ENCODE results near the gene KTN1. TPM values are rescaled to one million over a fixed set of nuclear protein-coding genes. Genes with fewer than 3 reads are reported as not detected.

KTN1 gene
- total RNA-seq, 2 experiments from 2014 or later: 59.9 to 68.4 TPM

DNA sequence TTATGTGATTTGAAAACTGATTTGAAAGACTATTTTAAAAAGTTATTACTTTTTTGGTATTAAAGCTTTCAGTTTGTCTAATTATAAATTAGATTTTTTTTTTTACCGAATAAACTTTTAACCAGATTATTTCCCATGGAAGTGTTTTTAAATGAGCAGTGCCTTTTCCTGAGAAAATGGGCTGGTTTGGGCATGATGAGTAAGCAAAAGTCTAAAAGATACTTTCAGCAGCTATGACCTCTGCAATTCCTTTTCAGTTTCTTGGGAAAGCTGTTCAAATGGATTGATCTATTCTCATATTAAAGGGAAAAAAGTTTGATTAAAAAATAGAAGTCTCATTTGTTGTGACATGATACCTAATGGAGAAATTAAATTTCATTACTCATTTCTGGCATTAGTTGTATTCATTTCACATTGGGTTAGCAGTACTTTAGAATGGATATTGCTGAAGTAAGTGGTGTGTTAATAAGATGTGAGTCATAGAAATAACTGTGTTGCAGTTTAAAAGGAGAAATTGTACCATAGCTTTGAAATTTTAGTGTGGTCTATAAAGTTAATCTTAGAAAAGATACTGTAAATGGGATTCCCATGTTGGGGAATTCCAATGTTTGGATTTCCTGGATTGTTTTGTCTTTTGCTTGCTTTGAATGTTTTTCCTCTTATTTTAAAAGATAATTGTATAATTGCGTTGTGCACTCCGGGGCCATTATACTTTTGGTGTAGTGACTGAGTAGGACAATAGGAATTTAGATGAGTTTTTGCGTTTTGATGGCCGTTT, 21.0 kb downstream of the KTN1 start:
- TF ChIP-seq, protein P1, sequence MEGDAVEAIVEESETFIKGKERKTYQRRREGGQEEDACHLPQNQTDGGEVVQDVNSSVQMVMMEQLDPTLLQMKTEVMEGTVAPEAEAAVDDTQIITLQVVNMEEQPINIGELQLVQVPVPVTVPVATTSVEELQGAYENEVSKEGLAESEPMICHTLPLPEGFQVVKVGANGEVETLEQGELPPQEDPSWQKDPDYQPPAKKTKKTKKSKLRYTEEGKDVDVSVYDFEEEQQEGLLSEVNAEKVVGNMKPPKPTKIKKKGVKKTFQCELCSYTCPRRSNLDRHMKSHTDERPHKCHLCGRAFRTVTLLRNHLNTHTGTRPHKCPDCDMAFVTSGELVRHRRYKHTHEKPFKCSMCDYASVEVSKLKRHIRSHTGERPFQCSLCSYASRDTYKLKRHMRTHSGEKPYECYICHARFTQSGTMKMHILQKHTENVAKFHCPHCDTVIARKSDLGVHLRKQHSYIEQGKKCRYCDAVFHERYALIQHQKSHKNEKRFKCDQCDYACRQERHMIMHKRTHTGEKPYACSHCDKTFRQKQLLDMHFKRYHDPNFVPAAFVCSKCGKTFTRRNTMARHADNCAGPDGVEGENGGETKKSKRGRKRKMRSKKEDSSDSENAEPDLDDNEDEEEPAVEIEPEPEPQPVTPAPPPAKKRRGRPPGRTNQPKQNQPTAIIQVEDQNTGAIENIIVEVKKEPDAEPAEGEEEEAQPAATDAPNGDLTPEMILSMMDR (IDR thresholded peaks at IDR 0.05): no peak
- H3K36me3 Mint-ChIP-seq (ENCODE audit: low read depth): peaks cover 26% of the 10 kb centered on the region
- no peak overlapping the region for H3K4me3 Mint-ChIP-seq
- H3K4me1 ChIP-seq (ENCODE audit: insufficient read depth, low read length): peaks cover 2% of the 10 kb centered on the region
- H3K4me1 Mint-ChIP-seq (ENCODE audit: low read depth): peaks cover 37% of the 10 kb centered on the region
- H3K27me3 ChIP-seq (ENCODE audit: control insufficient read depth in 1 of 2, insufficient read depth in 2 of 2, low read length in 2 of 2): no peaks in the 10 kb centered on the region
- H3K27me3 Mint-ChIP-seq: no peaks in the 10 kb centered on the region
- no peak for DNase-seq
- POLR2A ChIA-PET: no interaction called here
- H3K27ac Mint-ChIP-seq: no peak overlapping the region
- no peak overlapping the region for H3K27ac ChIP-seq (ENCODE audit: low read depth in 1 of 2, low read length in 2 of 2)
- H3K9me3 Mint-ChIP-seq: peaks cover 2% of the 10 kb centered on the region
- peaks cover 0 to 8% of the 10 kb centered on the region in 2 experiments for H3K9me3 ChIP-seq (ENCODE audit: control insufficient read depth in 1 of 2, insufficient read depth in 1 of 2, low read length in 2 of 2)
- intact Hi-C loops (cut with DNase I, micrococcal nuclease): no loop called here
- ATAC-seq (ENCODE audit: poor library complexity): no peak
- H3K36me3 ChIP-seq (ENCODE audit: insufficient read depth, low read length): peaks cover 4% of the 10 kb centered on the region
- H3K4me3 ChIP-seq (ENCODE audit: low read length): no peak overlapping the region
- CTCF ChIA-PET: interaction anchor here (1.7 kb wide), 1 partner anchor 11 kb away, joined by 4 read pairs; no protein-coding TSS in a partner anchor

DNA sequence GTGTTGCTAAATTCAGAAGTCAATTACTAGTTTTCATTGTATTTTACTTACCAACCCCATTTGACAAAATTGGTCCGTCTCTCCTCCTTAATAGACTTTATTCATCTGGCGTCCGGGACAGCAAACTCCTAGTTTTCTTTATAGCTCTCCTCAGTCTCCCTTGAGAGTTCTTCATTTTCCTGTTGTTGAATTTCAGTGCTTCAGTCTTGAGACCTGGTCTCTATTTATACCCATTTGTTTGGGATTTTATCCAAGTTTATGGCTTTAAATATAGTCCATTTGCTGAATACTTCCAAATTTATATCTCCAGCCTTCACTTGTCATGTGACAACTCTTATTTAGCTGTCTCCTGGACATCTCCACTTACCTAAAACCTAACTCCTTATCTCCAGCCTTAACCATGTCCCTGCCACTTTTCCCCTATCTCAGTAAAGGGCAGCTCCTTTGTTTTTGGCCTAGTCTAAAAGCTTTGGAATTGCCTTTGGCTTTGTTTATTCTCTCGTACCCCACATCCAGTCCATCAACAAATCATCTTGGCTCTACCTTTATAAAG, 23.5 kb downstream of the KTN1 start:
- ChIA-PET CTCF (no interaction called here), POLR2A (interaction anchor here (0.9 kb wide), 1 partner anchor 22 kb away, joined by 3 read pairs; no protein-coding TSS in a partner anchor)
- Histone ChIP-seq H3K27ac (ENCODE audit: low read depth in 1 of 2, low read length in 2 of 2) (no peak overlapping the region), H3K27me3 (ENCODE audit: control insufficient read depth in 1 of 2, insufficient read depth in 2 of 2, low read length in 2 of 2) (no peaks in the 10 kb centered on the region), H3K9me3 (ENCODE audit: control insufficient read depth in 1 of 2, insufficient read depth in 1 of 2, low read length in 2 of 2) (peaks cover 0 to 3% of the 10 kb centered on the region in 2 experiments), H3K36me3 (ENCODE audit: insufficient read depth, low read length) (peaks cover 4% of the 10 kb centered on the region), H3K4me1 (ENCODE audit: insufficient read depth, low read length) (peaks cover 2% of the 10 kb centered on the region), H3K4me3 (ENCODE audit: low read length) (no peak overlapping the region)
- no peak for DNase-seq
- H3K36me3 Mint-ChIP-seq (ENCODE audit: low read depth): peaks cover 8% of the 10 kb centered on the region
- no peak overlapping the region for H3K27ac Mint-ChIP-seq
- no peaks in the 10 kb centered on the region for H3K9me3 Mint-ChIP-seq
- H3K27me3 Mint-ChIP-seq: no peaks in the 10 kb centered on the region
- H3K4me1 Mint-ChIP-seq (ENCODE audit: low read depth): peaks cover 44% of the 10 kb centered on the region
- intact Hi-C loops (cut with DNase I, micrococcal nuclease): no loop called here
- TF ChIP-seq, protein P1 (IDR thresholded peaks at IDR 0.05): no peak
- H3K4me3 Mint-ChIP-seq: no peak overlapping the region
- no peak for ATAC-seq (ENCODE audit: poor library complexity)

DNA sequence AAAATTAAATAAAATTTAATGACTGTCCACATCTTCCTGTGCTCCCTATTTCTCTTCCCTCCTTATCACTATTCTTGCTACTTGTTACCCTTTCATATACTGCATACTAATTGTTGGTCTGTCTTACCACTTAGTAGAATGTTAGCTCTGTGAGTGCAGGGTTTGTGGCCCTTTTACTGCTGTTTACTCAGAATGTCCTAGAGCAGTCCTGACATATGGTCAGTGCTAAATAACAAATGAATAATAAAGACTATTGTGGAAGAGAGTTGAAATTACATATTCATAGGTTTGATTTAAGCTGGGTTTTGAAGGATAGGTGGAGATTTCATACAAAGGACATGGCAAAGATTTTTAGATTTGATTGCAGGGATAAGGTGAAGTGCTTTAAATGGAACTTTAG, 24.5 kb downstream of the KTN1 start:
- ChIA-PET CTCF (interaction anchor here (1.3 kb wide), 1 partner anchor 13 kb away, joined by 4 read pairs; no protein-coding TSS in a partner anchor), POLR2A (interaction anchor here (0.9 kb wide), 1 partner anchor 23 kb away, joined by 3 read pairs; no protein-coding TSS in a partner anchor)
- Mint-ChIP-seq H3K36me3 (ENCODE audit: low read depth) (peaks cover 8% of the 10 kb centered on the region), H3K27me3 (no peaks in the 10 kb centered on the region), H3K9me3 (no peaks in the 10 kb centered on the region), H3K4me1 (ENCODE audit: low read depth) (peaks cover 40% of the 10 kb centered on the region), H3K27ac (no peak overlapping the region), H3K4me3 (no peak overlapping the region)
- TF ChIP-seq, protein P1 (IDR thresholded peaks at IDR 0.05): no peak
- DNase-seq (no peak), ATAC-seq (ENCODE audit: poor library complexity) (no peak)
- Histone ChIP-seq H3K27ac (ENCODE audit: low read depth in 1 of 2, low read length in 2 of 2) (no peak overlapping the region), H3K9me3 (ENCODE audit: control insufficient read depth in 1 of 2, insufficient read depth in 1 of 2, low read length in 2 of 2) (peaks cover 0 to under 1% of the 10 kb centered on the region in 2 experiments), H3K27me3 (ENCODE audit: control insufficient read depth in 1 of 2, insufficient read depth in 2 of 2, low read length in 2 of 2) (no peaks in the 10 kb centered on the region), H3K36me3 (ENCODE audit: insufficient read depth, low read length) (peaks cover 4% of the 10 kb centered on the region), H3K4me3 (ENCODE audit: low read length) (no peak overlapping the region), H3K4me1 (ENCODE audit: insufficient read depth, low read length) (peaks cover 2% of the 10 kb centered on the region)
- intact Hi-C loops (cut with DNase I, micrococcal nuclease): no loop called here

All from CD4-positive, alpha-beta T cell (primary cell).